Activated naive CD4-positive, alpha-beta T cell treated with anti-CD3 and anti-CD28 coated beads, Interleukin-2, amount 50 U/mL, for 72 hours (primary cell): ENCODE data around the gene EPS8L3. TPM values are rescaled to one million over a fixed set of nuclear protein-coding genes. Genes with fewer than 3 reads are reported as not detected.
A peak's percentile ranks its signal among the peaks of the same experiment; 100 is the strongest.
"Not testable (repeated sequence)": the region's sequence is repeated elsewhere in the genome, so short reads cannot be mapped to it uniquely, and the experiment has no call there.

Experiments used
- ATAC-seq, 2 donors: fragments of 150-1000 bp; cut with Tn5 transposase; 2 replicates each; pipeline ENCODE4 v1.10.0; 2021; ENCODE audit warnings: mild to moderate bottlenecking in 2 of 2, moderate library complexity in 2 of 2
- DNase-seq, 2 donors: peaks; one replicate each; pipeline ENCODE4 v3.0.0; 2021 to 2022; ENCODE audit warnings: low spot score in 2 of 2
- H3K27ac Mint-ChIP-seq, 2 donors: one replicate each; pipeline ENCODE4 v1.8.0; 2022; ENCODE audit warnings: mild to moderate bottlenecking in 2 of 2, mixed read lengths in 2 of 2
- H3K36me3 Mint-ChIP-seq, 2 donors: one replicate each; pipeline ENCODE4 v1.8.0; 2022; ENCODE audit warnings: mixed read lengths in 2 of 2
- H3K9me3 Mint-ChIP-seq, 2 donors: one replicate each; pipeline ENCODE4 v1.8.0; 2022; ENCODE audit warnings: mixed read lengths in 2 of 2
- total RNA-seq, 2 donors: library from RNA; stranded (reverse); gene quantifications; one replicate each; pipeline ENCODE4 v1.2.3, GENCODE V29; 2022

The EPS8L3 gene
- total RNA-seq, 2 donors from 2014 or later: not detected

- ATAC-seq (no peak), DNase-seq (no peak)
- H3K36me3 Mint-ChIP-seq: no peaks in the 10 kb centered on the region
- H3K27ac Mint-ChIP-seq: no peak overlapping the region
- no peaks in the 10 kb centered on the region for H3K9me3 Mint-ChIP-seq
Observed at GRCh38 chr1:109714661-109715372, 48.9 kb downstream of the EPS8L3 start.

GRCh38 chr1:109713636-109714035 lies 50.1 kb downstream of the EPS8L3 start:
- peaks cover 0 to 6% of the 10 kb centered on the region in 2 donors for H3K9me3 Mint-ChIP-seq
- no peak for ATAC-seq

DNA sequence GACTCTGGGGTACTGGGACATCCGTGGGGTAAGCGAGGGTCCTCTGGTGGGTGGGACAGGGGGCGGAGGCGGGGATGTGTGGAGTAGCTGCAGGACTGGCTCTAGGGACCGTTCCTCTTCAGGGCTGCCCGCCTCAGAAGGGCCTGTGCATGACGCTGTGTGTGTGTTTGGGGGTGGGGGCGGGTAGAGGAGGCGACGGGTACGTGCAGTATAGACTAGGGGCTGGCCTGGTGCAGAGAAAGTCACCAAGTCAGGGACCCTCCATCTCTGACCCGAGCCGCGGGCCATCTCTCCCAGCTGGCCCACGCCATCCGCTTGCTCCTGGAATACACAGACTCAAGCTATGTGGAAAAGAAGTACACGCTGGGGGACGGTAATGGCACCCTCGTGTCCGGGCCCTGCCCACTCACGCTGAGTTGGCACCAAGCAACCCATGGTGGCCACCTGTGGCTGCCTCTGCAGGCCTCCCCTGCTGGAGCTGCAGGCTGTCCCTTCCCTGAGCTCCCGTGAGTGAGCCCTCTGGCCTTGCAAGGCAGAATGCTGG lies 51.3 kb downstream of the EPS8L3 start:
- H3K27ac Mint-ChIP-seq: no peak overlapping the region
- ATAC-seq: peak in 1 of 2 donors; percentile 11
- H3K36me3 Mint-ChIP-seq: peaks cover 6 to 8% of the 10 kb centered on the region in 2 donors
- DNase-seq: no peak
- H3K9me3 Mint-ChIP-seq: peaks cover 0 to 6% of the 10 kb centered on the region in 2 donors

More at GRCh38 chr1:109713636-109714035, 50.1 kb downstream of the EPS8L3 start:
- Mint-ChIP-seq H3K27ac (no peak overlapping the region), H3K36me3 (peaks cover 6 to 8% of the 10 kb centered on the region in 2 donors)
- DNase-seq: no peak

- ATAC-seq (peak in 1 of 2 donors; percentile 64), DNase-seq (peak in 1 of 2 donors; percentile 13)
- not testable (repeated sequence) for H3K9me3 Mint-ChIP-seq, H3K36me3 Mint-ChIP-seq
- peak within 1 kb of the TSS in 1 of 2 donors; percentile 44 for H3K27ac Mint-ChIP-seq
Observed at GRCh38 chr1:109711593-109712320, 52.0 kb downstream of the EPS8L3 start, which contains the start of gene GSTM5. TSS of gene GSTM5 (plus strand) at chr1:109712251. CDS start at chr1:109712313, 62 bp downstream.

DNA sequence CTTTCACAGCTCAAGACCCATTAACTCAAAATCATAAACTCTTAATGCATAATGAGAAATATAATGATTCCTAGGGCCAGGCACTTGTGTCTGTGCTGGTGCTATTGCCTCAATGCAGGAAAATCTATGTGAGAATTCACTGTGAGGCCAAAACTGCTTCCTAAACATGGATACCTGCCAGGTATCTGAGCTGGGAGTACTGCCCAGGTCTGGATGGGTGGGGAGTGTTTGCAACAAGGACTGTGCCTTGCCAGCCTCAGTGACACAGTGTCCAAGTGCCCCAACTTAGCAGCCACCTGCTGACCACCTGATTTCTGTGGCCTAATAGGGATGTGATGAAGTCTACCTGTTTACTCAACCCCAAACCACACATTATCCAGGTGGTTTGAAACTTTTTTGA lies 53.9 kb downstream of the EPS8L3 start:
- H3K36me3 Mint-ChIP-seq, H3K9me3 Mint-ChIP-seq, DNase-seq, ATAC-seq, H3K27ac Mint-ChIP-seq: not testable (repeated sequence)

DNA sequence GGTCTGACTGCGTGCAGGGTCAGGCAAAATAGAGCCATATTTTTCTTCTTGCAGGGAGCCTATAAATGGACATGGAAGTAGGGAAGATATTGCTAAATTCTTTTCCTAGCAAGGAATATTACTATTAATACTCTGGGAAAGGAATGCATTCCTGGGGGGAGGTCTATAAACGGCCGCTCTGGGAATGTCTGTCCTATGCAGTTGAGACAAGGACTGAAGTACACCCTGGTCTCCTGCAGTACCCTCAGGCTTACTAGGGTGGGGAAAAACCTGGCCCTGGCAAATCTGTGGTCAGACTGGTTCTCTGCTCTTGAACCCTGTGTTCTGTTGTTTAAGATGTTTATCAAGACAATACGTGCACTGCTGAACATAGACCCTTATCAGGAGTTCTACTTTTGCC lies 54.8 kb downstream of the EPS8L3 start:
- H3K27ac Mint-ChIP-seq, ATAC-seq, DNase-seq: not testable (repeated sequence)

DNA sequence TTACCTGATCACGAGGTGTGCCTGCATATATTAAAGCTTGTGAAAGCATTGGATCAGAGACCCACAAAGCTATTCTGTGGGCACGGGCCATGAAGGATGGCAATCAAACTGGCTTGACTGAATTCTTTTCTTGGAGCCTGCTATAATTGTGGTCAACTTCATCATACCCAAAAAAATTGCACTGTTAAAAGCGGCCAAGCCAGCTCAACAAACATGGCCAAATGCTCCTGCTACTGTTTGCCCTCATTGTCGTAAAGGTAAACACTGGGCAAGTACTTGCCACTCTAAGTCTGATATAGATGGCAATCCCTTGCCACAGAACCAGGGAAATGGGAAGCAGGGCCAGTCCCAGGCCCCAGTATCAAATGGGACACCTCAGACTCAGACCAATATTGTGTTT lies 58.3 kb downstream of the EPS8L3 start:
- Mint-ChIP-seq H3K36me3 (peaks cover 6 to 8% of the 10 kb centered on the region in 2 donors), H3K27ac (no peak overlapping the region), H3K9me3 (peaks cover 0 to 6% of the 10 kb centered on the region in 2 donors)
- DNase-seq (no peak), ATAC-seq (no peak)

More for the DNA sequence above, 54.8 kb downstream of the EPS8L3 start:
- H3K36me3 Mint-ChIP-seq, H3K9me3 Mint-ChIP-seq: not testable (repeated sequence)

DNA sequence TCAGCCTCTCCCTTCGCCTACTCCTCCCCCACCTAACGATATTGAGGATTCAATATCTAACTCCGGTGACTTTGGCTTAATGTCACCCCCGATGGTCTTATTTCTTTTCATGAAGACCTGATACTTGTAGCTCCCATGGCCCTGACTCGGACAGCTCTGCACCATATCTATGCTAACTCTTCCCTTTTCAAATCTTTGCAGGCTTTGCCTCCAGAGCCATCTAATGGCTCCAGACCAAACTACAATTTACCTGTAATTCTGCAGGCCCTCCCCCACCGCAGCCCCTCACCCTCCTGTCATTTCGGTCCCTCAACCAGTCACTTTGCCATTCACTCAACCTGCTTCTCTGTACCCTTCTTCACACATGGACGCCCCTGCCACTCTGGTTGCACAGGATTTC lies 59.5 kb downstream of the EPS8L3 start:
- H3K36me3 Mint-ChIP-seq: peaks cover under 1 to 3% of the 10 kb centered on the region in 2 donors
- no peak for ATAC-seq
- H3K27ac Mint-ChIP-seq: no peak overlapping the region

DNA sequence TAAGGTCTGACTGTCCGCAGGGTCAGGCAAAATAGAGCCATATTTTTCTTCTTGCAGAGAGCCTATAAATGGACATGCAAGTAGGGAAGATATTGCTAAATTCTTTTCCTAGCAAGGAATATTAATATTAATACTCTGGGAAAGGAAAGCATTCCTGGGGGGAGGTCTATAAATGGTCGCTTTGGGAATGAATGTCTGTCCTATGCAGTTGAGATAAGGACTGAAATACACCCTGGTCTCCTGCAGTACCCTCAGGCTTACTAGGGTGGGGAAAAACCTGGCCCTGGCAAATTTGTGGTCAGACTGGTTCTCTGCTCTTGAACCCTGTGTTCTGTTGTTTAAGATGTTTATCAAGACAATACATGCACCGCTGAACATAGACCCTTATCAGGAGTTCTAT lies 60.8 kb downstream of the EPS8L3 start:
- not testable (repeated sequence) for H3K36me3 Mint-ChIP-seq, ATAC-seq, H3K9me3 Mint-ChIP-seq, DNase-seq, H3K27ac Mint-ChIP-seq

More for the DNA sequence above, 59.5 kb downstream of the EPS8L3 start:
- peaks cover 0 to 1% of the 10 kb centered on the region in 2 donors for H3K9me3 Mint-ChIP-seq
- DNase-seq: no peak

Other genes starting within 250 kb of the EPS8L3 start
- under 1 TPM in 1 of 2 donors, not detected in 1; 0.57 TPM for gene GPR61, start 224.1 kb downstream of the EPS8L3 start, total RNA-seq
- gene GNAI3, start 215.3 kb downstream of the EPS8L3 start, total RNA-seq: 10 to 100 TPM in 1 of 2 donors, 1 to 10 TPM in 1; 8.9 to 10.1 TPM
- gene GNAT2, start 144.3 kb downstream of the EPS8L3 start, total RNA-seq: under 1 TPM in 1 of 2 donors, not detected in 1; 0.34 TPM
- 100 to 1,000 TPM in 1 of 2 donors, 10 to 100 TPM in 1; 91.5 to 113 TPM for gene AMPD2, start 144.1 kb downstream of the EPS8L3 start, total RNA-seq
- 10 to 100 TPM; 22.0 to 23.8 TPM for gene GSTM4, start 107.8 kb downstream of the EPS8L3 start, total RNA-seq
- 10 to 100 TPM; 13.6 to 41.7 TPM for gene GSTM2, start 95.9 kb downstream of the EPS8L3 start, total RNA-seq
- gene GSTM1, start 76.1 kb downstream of the EPS8L3 start, total RNA-seq: 100 to 1,000 TPM in 1 of 2 donors, not detected in 1; 129 TPM
- under 1 TPM in 1 of 2 donors, not detected in 1; 0.89 TPM for gene GSTM5, start 51.7 kb downstream of the EPS8L3 start, total RNA-seq
- gene GSTM3, start 22.9 kb downstream of the EPS8L3 start, total RNA-seq: 10 to 100 TPM; 39.0 to 41.1 TPM
- gene CSF1, start 146.9 kb upstream of the EPS8L3 start, total RNA-seq: 10 to 100 TPM; 13.7 to 19.9 TPM
- 100 to 1,000 TPM in 1 of 2 donors, 10 to 100 TPM in 1; 78.8 to 112 TPM for gene AHCYL1, start 220.8 kb upstream of the EPS8L3 start, total RNA-seq